ENCODE results near the gene HOXC6. TPM values are rescaled to one million over a fixed set of nuclear protein-coding genes. Genes with fewer than 3 reads are reported as not detected.

Gene HOXC6
- total and polyA plus RNA-seq, 9 of the 15 experiments (the other 6 are each of a cell fraction or from before 2014, with no cell fraction given) = 0.06 to 4.0 (median 1.4) TPM

GRCh38 chr12:53995378-53996239 lies 32.6 kb upstream of the HOXC6 start (continued):
- peak; percentile 88 for TF ChIP-seq RBFOX2 (IDR thresholded peaks at IDR 0.05; ENCODE audit: low read depth, low read length)
- TF ChIP-seq NFATC3 (IDR thresholded peaks at IDR 0.05) = no peak
- peak; percentile 80 for TF ChIP-seq EGR1 (conservative IDR thresholded peaks at IDR 0.05)
- no peak for TF ChIP-seq DDX20 (tag; IDR thresholded peaks at IDR 0.05; ENCODE audit: low read depth)
- peak; percentile 43 to 87; a peak in 2 of 4 replicates for TF ChIP-seq TEAD1 (CRISPR knock-in tag; IDR thresholded peaks at IDR 0.05)
- TF ChIP-seq MAX (CRISPR knock-in tag; IDR thresholded peaks at IDR 0.05) = peak; percentile 41; the same call in 1 of the 2 replicates
- no peak for TF ChIP-seq ARNT (IDR thresholded peaks at IDR 0.05)
- TF ChIP-seq E2F4 (CRISPR knock-in tag; IDR thresholded peaks at IDR 0.05; ENCODE audit: low read depth) = peak; percentile 61; the same call in 1 of the 2 replicates
- TF ChIP-seq ARID3B (CRISPR knock-in tag; IDR thresholded peaks at IDR 0.05; ENCODE audit: borderline replicate concordance) = no peak
- 0 out of 2 replicates have a peak, but pooled peaks have one; percentile 6 for TF ChIP-seq TCF3 (CRISPR knock-in tag; IDR thresholded peaks at IDR 0.05)
- peak; percentile 84 for TF ChIP-seq GABPB1 (CRISPR knock-in tag; IDR thresholded peaks at IDR 0.05)
- TF ChIP-seq ARID4B (CRISPR knock-in tag; IDR thresholded peaks at IDR 0.05) = peak; percentile 63; the same call in 1 of the 2 replicates
- TF ChIP-seq ZNF699 (CRISPR knock-in tag; IDR thresholded peaks at IDR 0.05; ENCODE audit: insufficient replicate concordance) = no peak
- TF ChIP-seq KLF6 (CRISPR knock-in tag; IDR thresholded peaks at IDR 0.05; ENCODE audit: borderline replicate concordance) = peak; percentile 67; the same call in 1 of the 2 replicates
- TF ChIP-seq ETV6 (IDR thresholded peaks at IDR 0.05; ENCODE audit: borderline replicate concordance in 1 of 2, low read depth in 2 of 2, low read length in 1 of 2) = peak in 1 of 2 experiments; percentile 65; a peak in 1 of 4 replicates
- no peak for TF ChIP-seq ETV6 (CRISPR knock-in tag; IDR thresholded peaks at IDR 0.05; ENCODE audit: borderline replicate concordance)
- no peak for TF ChIP-seq RUNX1 (IDR thresholded peaks at IDR 0.05; ENCODE audit: low read depth)
- peak; percentile 96 for TF ChIP-seq ZFX (CRISPR knock-in tag; IDR thresholded peaks at IDR 0.05)
- no peak for TF ChIP-seq ZNF311 (CRISPR knock-in tag; IDR thresholded peaks at IDR 0.05)
- TF ChIP-seq ELF2 (CRISPR knock-in tag; IDR thresholded peaks at IDR 0.05) = peak; percentile 61; the same call in 1 of the 2 replicates
